ENCODE data around the gene CD1E. TPM values are rescaled to one million over a fixed set of nuclear protein-coding genes. Genes with fewer than 3 reads are reported as not detected.
A peak's percentile ranks its signal among the peaks of the same experiment; 100 is the strongest.

Gene CD1E
- total and polyA plus RNA-seq, 5 donors from 2014 or later, result not detected

- Histone ChIP-seq H3K9me3 (ENCODE audit: control insufficient read depth in 2 of 2, low read length in 2 of 2) (no peaks in the 10 kb centered on the region), H3K27ac (ENCODE audit: insufficient read depth, low read length, poor library complexity, severe bottlenecking) (no peak overlapping the region), H3K27me3 (ENCODE audit: control insufficient read depth, insufficient read depth, low read length) (peaks cover 2% of the 10 kb centered on the region), H3K4me3 (ENCODE audit: low read depth, low read length) (no peak overlapping the region), H3K36me3 (ENCODE audit: control insufficient read depth, insufficient read depth, low read length) (no peaks in the 10 kb centered on the region), H3K4me1 (ENCODE audit: control insufficient read depth, insufficient read depth, low read length, poor library complexity, severe bottlenecking) (no peaks in the 10 kb centered on the region)
- no peak overlapping the region for H3K27ac Mint-ChIP-seq
- H3K4me1 Mint-ChIP-seq, result peaks cover 0 to 12% (median 1%) of the 10 kb centered on the region in 4 donors
- no peak for ATAC-seq (ENCODE audit: low read depth in 2 of 2)
- DNase-seq, result no peak
- H3K36me3 Mint-ChIP-seq, result no peaks in the 10 kb centered on the region
- H3K4me3 Mint-ChIP-seq, result no peak overlapping the region
- peaks cover 12% of the 10 kb centered on the region for H3K27me3 Mint-ChIP-seq
- peaks cover 0 to 1% (median 0%) of the 10 kb centered on the region in 7 donors for H3K9me3 Mint-ChIP-seq
These were observed 24.0 kb upstream of the CD1E start for GRCh38 chr1:158329733-158330132.

- no peak overlapping the region for H3K4me3 Mint-ChIP-seq
- H3K27me3 Mint-ChIP-seq, result peaks cover 12% of the 10 kb centered on the region
- no peaks in the 10 kb centered on the region for H3K36me3 Mint-ChIP-seq
- H3K27ac Mint-ChIP-seq, result no peak overlapping the region
- Histone ChIP-seq H3K27ac (ENCODE audit: insufficient read depth, low read length, poor library complexity, severe bottlenecking) (no peak overlapping the region), H3K4me3 (ENCODE audit: low read depth, low read length) (no peak overlapping the region), H3K9me3 (ENCODE audit: control insufficient read depth in 2 of 2, low read length in 2 of 2) (no peaks in the 10 kb centered on the region), H3K27me3 (ENCODE audit: control insufficient read depth, insufficient read depth, low read length) (peaks cover 2% of the 10 kb centered on the region), H3K36me3 (ENCODE audit: control insufficient read depth, insufficient read depth, low read length) (no peaks in the 10 kb centered on the region), H3K4me1 (ENCODE audit: control insufficient read depth, insufficient read depth, low read length, poor library complexity, severe bottlenecking) (no peaks in the 10 kb centered on the region)
- no peak for DNase-seq
- no peak for ATAC-seq (ENCODE audit: low read depth in 2 of 2)
- H3K4me1 Mint-ChIP-seq, result peaks cover 0 to 14% (median 1%) of the 10 kb centered on the region in 4 donors
- peaks cover 0 to 1% (median 0%) of the 10 kb centered on the region in 7 donors for H3K9me3 Mint-ChIP-seq
These were observed 23.1 kb upstream of the CD1E start for GRCh38 chr1:158330391-158331105.

GRCh38 chr1:158331106-158331425, 22.6 kb upstream of the CD1E start:
- ATAC-seq (ENCODE audit: low read depth in 2 of 2) (no peak), DNase-seq (no peak)
- no peak overlapping the region for H3K27ac ChIP-seq (ENCODE audit: insufficient read depth, low read length, poor library complexity, severe bottlenecking)
- H3K27me3 Mint-ChIP-seq, result peaks cover 12% of the 10 kb centered on the region
- peaks cover 2% of the 10 kb centered on the region for H3K27me3 ChIP-seq (ENCODE audit: control insufficient read depth, insufficient read depth, low read length)
- no peaks in the 10 kb centered on the region for H3K9me3 ChIP-seq (ENCODE audit: control insufficient read depth in 2 of 2, low read length in 2 of 2)
- H3K36me3 Mint-ChIP-seq, result no peaks in the 10 kb centered on the region
- H3K4me3 Mint-ChIP-seq, result no peak overlapping the region
- H3K36me3 ChIP-seq (ENCODE audit: control insufficient read depth, insufficient read depth, low read length), result no peaks in the 10 kb centered on the region
- peaks cover 0 to 1% (median 0%) of the 10 kb centered on the region in 7 donors for H3K9me3 Mint-ChIP-seq
- no peak overlapping the region for H3K27ac Mint-ChIP-seq
- no peak overlapping the region for H3K4me3 ChIP-seq (ENCODE audit: low read depth, low read length)
- no peaks in the 10 kb centered on the region for H3K4me1 ChIP-seq (ENCODE audit: control insufficient read depth, insufficient read depth, low read length, poor library complexity, severe bottlenecking)
- H3K4me1 Mint-ChIP-seq, result peaks cover 0 to 16% (median 1%) of the 10 kb centered on the region in 4 donors

GRCh38 chr1:158331481-158332150, 22.1 kb upstream of the CD1E start, which contains the start of gene CD1B:
CD1B (minus strand) TSS chr1:158331531; CDS start chr1:158331423, 108 bp downstream.
- Histone ChIP-seq H3K27me3 (ENCODE audit: control insufficient read depth, insufficient read depth, low read length) (peaks cover 2% of the 10 kb centered on the region), H3K27ac (ENCODE audit: insufficient read depth, low read length, poor library complexity, severe bottlenecking) (no peak within 1 kb of the TSS), H3K9me3 (ENCODE audit: control insufficient read depth in 2 of 2, low read length in 2 of 2) (no peaks in the 10 kb centered on the region), H3K4me3 (ENCODE audit: low read depth, low read length) (no peak within 1 kb of the TSS), H3K36me3 (ENCODE audit: control insufficient read depth, insufficient read depth, low read length) (no peaks in the 10 kb centered on the region), H3K4me1 (ENCODE audit: control insufficient read depth, insufficient read depth, low read length, poor library complexity, severe bottlenecking) (no peaks in the 10 kb centered on the region)
- Mint-ChIP-seq H3K4me1 (peaks cover 0 to 19% (median 1%) of the 10 kb centered on the region in 4 donors), H3K4me3 (no peak within 1 kb of the TSS), H3K9me3 (peaks cover 0 to 1% (median 0%) of the 10 kb centered on the region in 7 donors), H3K36me3 (no peaks in the 10 kb centered on the region), H3K27ac (no peak within 1 kb of the TSS), H3K27me3 (peaks cover 12% of the 10 kb centered on the region)
- DNase-seq, result no peak
- no peak for ATAC-seq (ENCODE audit: low read depth in 2 of 2)

GRCh38 chr1:158333405-158334155, 20.1 kb upstream of the CD1E start:
- Mint-ChIP-seq H3K4me3 (no peak overlapping the region), H3K27me3 (peaks cover 16% of the 10 kb centered on the region), H3K4me1 (peaks cover 0 to 19% (median 1%) of the 10 kb centered on the region in 4 donors), H3K36me3 (no peaks in the 10 kb centered on the region), H3K9me3 (peaks cover 0 to 1% (median 0%) of the 10 kb centered on the region in 7 donors), H3K27ac (no peak overlapping the region)
- peaks cover 2% of the 10 kb centered on the region for H3K27me3 ChIP-seq (ENCODE audit: control insufficient read depth, insufficient read depth, low read length)
- H3K9me3 ChIP-seq (ENCODE audit: control insufficient read depth in 2 of 2, low read length in 2 of 2), result no peaks in the 10 kb centered on the region
- DNase-seq (no peak), ATAC-seq (ENCODE audit: low read depth in 2 of 2) (no peak)
- no peak overlapping the region for H3K4me3 ChIP-seq (ENCODE audit: low read depth, low read length)
- H3K27ac ChIP-seq (ENCODE audit: insufficient read depth, low read length, poor library complexity, severe bottlenecking), result no peak overlapping the region
- no peaks in the 10 kb centered on the region for H3K4me1 ChIP-seq (ENCODE audit: control insufficient read depth, insufficient read depth, low read length, poor library complexity, severe bottlenecking)
- no peaks in the 10 kb centered on the region for H3K36me3 ChIP-seq (ENCODE audit: control insufficient read depth, insufficient read depth, low read length)

GRCh38 chr1:158334526-158335212, 19.0 kb upstream of the CD1E start:
- DNase-seq (peak in 1 of 3 donors; percentile 3), ATAC-seq (ENCODE audit: low read depth in 2 of 2) (no peak)
- Histone ChIP-seq H3K36me3 (ENCODE audit: control insufficient read depth, insufficient read depth, low read length) (no peaks in the 10 kb centered on the region), H3K9me3 (ENCODE audit: control insufficient read depth in 2 of 2, low read length in 2 of 2) (no peaks in the 10 kb centered on the region), H3K4me3 (ENCODE audit: low read depth, low read length) (no peak overlapping the region), H3K4me1 (ENCODE audit: control insufficient read depth, insufficient read depth, low read length, poor library complexity, severe bottlenecking) (no peaks in the 10 kb centered on the region), H3K27ac (ENCODE audit: insufficient read depth, low read length, poor library complexity, severe bottlenecking) (no peak overlapping the region), H3K27me3 (ENCODE audit: control insufficient read depth, insufficient read depth, low read length) (peaks cover 2% of the 10 kb centered on the region)
- Mint-ChIP-seq H3K36me3 (no peaks in the 10 kb centered on the region), H3K27me3 (peaks cover 15% of the 10 kb centered on the region), H3K4me3 (no peak overlapping the region), H3K27ac (no peak overlapping the region), H3K4me1 (peaks cover 0 to 19% (median 1%) of the 10 kb centered on the region in 4 donors), H3K9me3 (peaks cover 0 to 4% (median 0%) of the 10 kb centered on the region in 7 donors)

- Histone ChIP-seq H3K9me3 (ENCODE audit: control insufficient read depth in 2 of 2, low read length in 2 of 2) (no peaks in the 10 kb centered on the region), H3K4me1 (ENCODE audit: control insufficient read depth, insufficient read depth, low read length, poor library complexity, severe bottlenecking) (no peaks in the 10 kb centered on the region), H3K4me3 (ENCODE audit: low read depth, low read length) (no peak overlapping the region), H3K27me3 (ENCODE audit: control insufficient read depth, insufficient read depth, low read length) (peaks cover 2% of the 10 kb centered on the region), H3K27ac (ENCODE audit: insufficient read depth, low read length, poor library complexity, severe bottlenecking) (no peak overlapping the region), H3K36me3 (ENCODE audit: control insufficient read depth, insufficient read depth, low read length) (no peaks in the 10 kb centered on the region)
- Mint-ChIP-seq H3K9me3 (peaks cover 0 to 4% (median under 1%) of the 10 kb centered on the region in 7 donors), H3K36me3 (no peaks in the 10 kb centered on the region), H3K27me3 (peaks cover 15% of the 10 kb centered on the region), H3K4me1 (peaks cover 0 to 19% (median 1%) of the 10 kb centered on the region in 4 donors), H3K27ac (no peak overlapping the region), H3K4me3 (no peak overlapping the region)
- DNase-seq (no peak), ATAC-seq (ENCODE audit: low read depth in 2 of 2) (no peak)
These were observed 18.5 kb upstream of the CD1E start for GRCh38 chr1:158335213-158335532.
